Lower leg skin (tissue), 3 donors: ENCODE measurements around the gene NME9.

Source experiments
- POLR2A ChIP-seq, 2 donors: fragments of 450-650 bp; IDR thresholded peaks; one replicate each; pipeline ENCODE4 v1.6.1; 2016 to 2017; ENCODE audit warnings: antibody characterized with exemption in 2 of 2, mild to moderate bottlenecking in 1 of 2, moderate library complexity in 1 of 2
- TF ChIP-seq, protein P1 (sequence below), 3 donors: fragments of 450-650 bp; IDR thresholded peaks; one replicate each; pipeline ENCODE4 v1.5.1; 2016; ENCODE audit warnings: antibody characterized with exemption in 3 of 3, mild to moderate bottlenecking in 3 of 3, moderate library complexity in 2 of 3

GRCh38 chr3:138348754-138349739 is 19.4 kb upstream of the NME9 start:
- TF ChIP-seq, protein P1, sequence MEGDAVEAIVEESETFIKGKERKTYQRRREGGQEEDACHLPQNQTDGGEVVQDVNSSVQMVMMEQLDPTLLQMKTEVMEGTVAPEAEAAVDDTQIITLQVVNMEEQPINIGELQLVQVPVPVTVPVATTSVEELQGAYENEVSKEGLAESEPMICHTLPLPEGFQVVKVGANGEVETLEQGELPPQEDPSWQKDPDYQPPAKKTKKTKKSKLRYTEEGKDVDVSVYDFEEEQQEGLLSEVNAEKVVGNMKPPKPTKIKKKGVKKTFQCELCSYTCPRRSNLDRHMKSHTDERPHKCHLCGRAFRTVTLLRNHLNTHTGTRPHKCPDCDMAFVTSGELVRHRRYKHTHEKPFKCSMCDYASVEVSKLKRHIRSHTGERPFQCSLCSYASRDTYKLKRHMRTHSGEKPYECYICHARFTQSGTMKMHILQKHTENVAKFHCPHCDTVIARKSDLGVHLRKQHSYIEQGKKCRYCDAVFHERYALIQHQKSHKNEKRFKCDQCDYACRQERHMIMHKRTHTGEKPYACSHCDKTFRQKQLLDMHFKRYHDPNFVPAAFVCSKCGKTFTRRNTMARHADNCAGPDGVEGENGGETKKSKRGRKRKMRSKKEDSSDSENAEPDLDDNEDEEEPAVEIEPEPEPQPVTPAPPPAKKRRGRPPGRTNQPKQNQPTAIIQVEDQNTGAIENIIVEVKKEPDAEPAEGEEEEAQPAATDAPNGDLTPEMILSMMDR (IDR thresholded peaks at IDR 0.05) = no peak
- no peak for TF ChIP-seq POLR2A (IDR thresholded peaks at IDR 0.05)
